ENCODE results near the gene ZNF628. TPM values are rescaled to one million over a fixed set of nuclear protein-coding genes. Genes with fewer than 3 reads are reported as not detected.

The ZNF628 gene
- total RNA-seq, 1 donor from 2014 or later = 13.2 TPM

DNA sequence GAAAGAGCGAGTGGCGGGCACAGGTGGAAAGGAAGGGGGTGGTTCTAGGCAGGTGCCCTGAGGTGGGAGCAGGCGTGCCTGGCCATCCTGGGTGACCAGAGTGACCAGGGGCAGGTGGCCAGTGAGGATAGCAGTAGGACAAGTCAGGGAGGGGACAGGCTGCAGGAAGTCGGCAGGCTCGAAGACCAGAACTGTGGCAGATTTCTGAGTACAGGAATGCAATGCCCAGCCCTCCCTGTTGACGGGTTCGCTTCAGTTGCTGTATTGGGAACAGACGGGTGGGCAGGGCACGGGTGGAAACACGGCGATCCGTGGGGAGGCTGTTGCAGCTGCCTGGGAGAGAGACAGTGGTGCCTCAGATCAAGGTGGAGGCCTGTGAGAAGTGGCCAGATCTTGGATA, 1.9 kb downstream of the ZNF628 start:
- peaks cover 8 to 11% of the 10 kb centered on the region in 2 donors for H3K4me1 ChIP-seq
- H3K27me3 ChIP-seq = no peaks in the 10 kb centered on the region
- intact Hi-C loops (cut with DNase I) = loop anchor here (5.0 to 10.0 kb wide), 3 partner anchors 141 to 1014 kb away; partner anchors contain the start of genes BRSK1, HSPBP1, KMT5C and LENG9
- H3K36me3 ChIP-seq = peaks cover 10 to 17% of the 10 kb centered on the region in 2 donors
- no peak overlapping the region for H3K27ac ChIP-seq
- H3K4me3 ChIP-seq = no peak overlapping the region
- DNase-seq (ENCODE audit: low spot score in 2 of 2) = no peak
- no peaks in the 10 kb centered on the region for H3K9me3 ChIP-seq
- TF ChIP-seq, protein P1, sequence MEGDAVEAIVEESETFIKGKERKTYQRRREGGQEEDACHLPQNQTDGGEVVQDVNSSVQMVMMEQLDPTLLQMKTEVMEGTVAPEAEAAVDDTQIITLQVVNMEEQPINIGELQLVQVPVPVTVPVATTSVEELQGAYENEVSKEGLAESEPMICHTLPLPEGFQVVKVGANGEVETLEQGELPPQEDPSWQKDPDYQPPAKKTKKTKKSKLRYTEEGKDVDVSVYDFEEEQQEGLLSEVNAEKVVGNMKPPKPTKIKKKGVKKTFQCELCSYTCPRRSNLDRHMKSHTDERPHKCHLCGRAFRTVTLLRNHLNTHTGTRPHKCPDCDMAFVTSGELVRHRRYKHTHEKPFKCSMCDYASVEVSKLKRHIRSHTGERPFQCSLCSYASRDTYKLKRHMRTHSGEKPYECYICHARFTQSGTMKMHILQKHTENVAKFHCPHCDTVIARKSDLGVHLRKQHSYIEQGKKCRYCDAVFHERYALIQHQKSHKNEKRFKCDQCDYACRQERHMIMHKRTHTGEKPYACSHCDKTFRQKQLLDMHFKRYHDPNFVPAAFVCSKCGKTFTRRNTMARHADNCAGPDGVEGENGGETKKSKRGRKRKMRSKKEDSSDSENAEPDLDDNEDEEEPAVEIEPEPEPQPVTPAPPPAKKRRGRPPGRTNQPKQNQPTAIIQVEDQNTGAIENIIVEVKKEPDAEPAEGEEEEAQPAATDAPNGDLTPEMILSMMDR (IDR thresholded peaks at IDR 0.05) = no peak

DNA sequence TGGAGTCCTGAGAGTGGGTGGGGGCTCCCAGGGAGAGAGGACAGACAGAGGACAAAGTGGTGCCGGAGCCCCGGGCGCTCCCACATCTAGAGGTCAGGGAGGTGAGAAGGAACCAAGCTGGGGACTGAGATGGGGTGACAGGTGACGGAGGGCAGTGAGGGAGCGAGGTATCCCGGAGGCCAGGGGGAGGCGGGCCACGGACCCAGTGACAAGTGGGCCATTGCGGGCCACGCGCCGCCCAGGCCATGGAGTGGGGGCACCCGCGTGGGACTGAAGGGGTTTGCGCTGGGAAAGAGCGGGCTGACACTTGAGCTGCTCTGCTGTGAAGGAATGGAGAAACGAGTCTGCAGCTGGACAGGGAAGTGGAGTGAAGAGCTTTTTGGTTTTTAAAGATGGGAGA, 2.6 kb downstream of the ZNF628 start:
- H3K27me3 ChIP-seq = no peaks in the 10 kb centered on the region
- TF ChIP-seq, protein P1 (IDR thresholded peaks at IDR 0.05) = no peak
- H3K4me3 ChIP-seq = no peak overlapping the region
- DNase-seq (ENCODE audit: low spot score in 2 of 2) = no peak
- peaks cover 9 to 14% of the 10 kb centered on the region in 2 donors for H3K4me1 ChIP-seq
- intact Hi-C loops (cut with DNase I) = loop anchor here (5.0 to 10.0 kb wide), 3 partner anchors 142 to 1014 kb away; partner anchors contain the start of genes BRSK1, HSPBP1, KMT5C and LENG9
- no peak overlapping the region for H3K27ac ChIP-seq
- H3K36me3 ChIP-seq = peaks cover 10 to 21% of the 10 kb centered on the region in 2 donors
- no peaks in the 10 kb centered on the region for H3K9me3 ChIP-seq

DNA sequence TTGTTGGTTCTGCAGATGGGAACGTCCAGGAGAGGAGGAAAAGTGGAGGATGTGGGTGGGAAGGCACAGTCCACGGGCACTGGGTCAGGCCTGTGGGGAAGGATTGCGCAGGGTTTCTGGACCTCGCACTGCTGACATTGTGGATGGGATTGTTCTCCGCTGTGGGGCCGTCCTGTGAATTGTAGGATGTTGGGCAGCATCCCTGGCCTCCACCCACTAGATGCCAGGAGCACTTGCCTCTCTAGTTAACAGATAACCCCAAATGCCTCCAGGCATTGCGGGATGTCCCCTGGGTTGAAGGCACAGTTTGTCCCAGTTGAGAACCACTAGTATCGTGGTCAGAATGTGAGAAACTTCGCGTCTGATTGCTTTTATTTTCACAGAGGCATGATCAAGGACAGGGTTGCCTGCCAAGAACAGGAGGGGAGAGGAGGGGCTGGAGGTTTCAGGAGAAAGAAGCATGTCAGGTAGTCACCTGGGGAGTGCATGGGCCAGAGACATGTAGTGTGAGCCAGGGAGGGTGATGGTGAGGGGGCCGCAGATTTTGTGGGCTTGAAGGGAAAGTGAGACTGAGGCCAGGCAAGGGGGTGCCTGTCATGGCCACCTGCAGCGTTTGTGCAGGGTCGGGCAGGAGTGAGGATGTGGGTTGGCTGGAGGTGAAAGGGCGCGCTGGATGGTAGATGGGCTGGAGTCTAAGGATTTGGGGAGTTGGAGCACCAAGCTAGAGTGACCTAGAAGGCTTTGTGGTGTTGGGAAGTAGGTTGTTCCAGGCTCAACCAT, 3.2 kb downstream of the ZNF628 start:
- DNase-seq (ENCODE audit: low spot score in 2 of 2) = no peak
- Histone ChIP-seq H3K9me3 (no peaks in the 10 kb centered on the region), H3K36me3 (peaks cover 10 to 21% of the 10 kb centered on the region in 2 donors), H3K4me1 (peaks cover 15 to 20% of the 10 kb centered on the region in 2 donors), H3K4me3 (no peak overlapping the region), H3K27me3 (no peaks in the 10 kb centered on the region), H3K27ac (no peak overlapping the region)
- TF ChIP-seq, protein P1 (IDR thresholded peaks at IDR 0.05) = no peak
- intact Hi-C loops (cut with DNase I) = loop anchor here (5.0 to 10.0 kb wide), 3 partner anchors 142 to 1015 kb away; partner anchors contain the start of genes BRSK1, HSPBP1, KMT5C and LENG9

DNA sequence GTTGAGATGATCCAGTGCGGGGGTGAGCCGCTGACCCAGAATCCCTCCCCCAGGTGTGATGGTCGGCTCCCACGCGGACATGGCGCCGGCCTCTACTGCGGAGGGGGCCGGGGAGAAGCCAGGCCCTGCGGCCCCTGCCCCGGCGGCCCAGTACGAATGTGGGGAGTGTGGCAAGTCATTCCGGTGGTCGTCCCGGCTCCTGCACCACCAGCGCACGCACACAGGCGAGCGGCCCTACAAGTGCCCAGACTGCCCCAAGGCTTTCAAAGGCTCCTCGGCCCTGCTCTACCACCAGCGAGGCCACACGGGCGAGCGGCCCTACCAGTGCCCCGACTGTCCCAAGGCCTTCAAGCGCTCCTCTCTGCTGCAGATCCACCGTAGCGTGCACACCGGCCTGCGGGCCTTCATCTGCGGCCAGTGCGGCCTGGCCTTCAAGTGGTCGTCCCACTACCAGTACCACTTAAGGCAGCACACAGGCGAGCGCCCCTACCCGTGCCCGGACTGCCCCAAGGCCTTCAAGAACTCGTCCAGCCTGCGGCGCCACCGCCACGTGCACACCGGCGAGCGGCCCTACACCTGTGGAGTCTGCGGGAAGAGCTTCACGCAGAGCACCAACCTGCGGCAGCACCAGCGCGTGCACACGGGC, 4.9 kb downstream of the ZNF628 start:
- TF ChIP-seq, protein P1 (IDR thresholded peaks at IDR 0.05) = no peak
- Histone ChIP-seq H3K9me3 (no peaks in the 10 kb centered on the region), H3K4me1 (peaks cover 18 to 27% of the 10 kb centered on the region in 2 donors), H3K27me3 (no peaks in the 10 kb centered on the region), H3K4me3 (no peak overlapping the region), H3K27ac (no peak overlapping the region), H3K36me3 (peaks cover 10 to 21% of the 10 kb centered on the region in 2 donors)
- intact Hi-C loops (cut with DNase I) = no loop called here
- DNase-seq (ENCODE audit: low spot score in 2 of 2) = no peak

DNA sequence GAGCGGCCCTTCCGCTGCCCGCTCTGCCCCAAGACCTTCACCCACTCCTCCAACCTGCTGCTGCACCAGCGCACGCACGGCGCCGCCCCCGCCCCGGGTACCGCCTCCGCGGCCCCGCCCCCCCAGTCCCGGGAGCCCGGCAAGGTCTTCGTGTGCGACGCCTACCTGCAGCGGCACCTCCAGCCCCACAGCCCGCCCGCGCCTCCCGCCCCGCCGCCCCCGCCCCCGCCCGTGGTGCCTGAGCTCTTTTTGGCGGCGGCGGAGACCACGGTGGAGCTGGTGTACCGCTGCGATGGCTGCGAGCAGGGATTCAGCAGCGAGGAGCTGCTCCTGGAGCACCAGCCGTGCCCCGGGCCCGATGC, 5.4 kb downstream of the ZNF628 start:
- Histone ChIP-seq H3K27ac (no peak overlapping the region), H3K4me1 (peaks cover 23 to 32% of the 10 kb centered on the region in 2 donors), H3K4me3 (no peak overlapping the region), H3K36me3 (peaks cover 10 to 21% of the 10 kb centered on the region in 2 donors), H3K27me3 (no peaks in the 10 kb centered on the region), H3K9me3 (no peaks in the 10 kb centered on the region)
- intact Hi-C loops (cut with DNase I) = no loop called here
- TF ChIP-seq, protein P1 (IDR thresholded peaks at IDR 0.05) = no peak
- no peak for DNase-seq (ENCODE audit: low spot score in 2 of 2)

Data from ascending aorta (tissue), 2 donors.